Stimulated activated CD8-positive, alpha-beta memory T cell treated with anti-CD3 and anti-CD28 coated beads, Interleukin-7, amount 100 ng/mL, for 4 hours (primary cell): ENCODE data around the gene GUCA2B.

Experiments
- DNase-seq, 2 donors: peaks; one replicate each; pipeline ENCODE4 v3.0.0-alpha.2; 2020; ENCODE audit warnings: low read depth in 2 of 2

The GUCA2B gene

DNA sequence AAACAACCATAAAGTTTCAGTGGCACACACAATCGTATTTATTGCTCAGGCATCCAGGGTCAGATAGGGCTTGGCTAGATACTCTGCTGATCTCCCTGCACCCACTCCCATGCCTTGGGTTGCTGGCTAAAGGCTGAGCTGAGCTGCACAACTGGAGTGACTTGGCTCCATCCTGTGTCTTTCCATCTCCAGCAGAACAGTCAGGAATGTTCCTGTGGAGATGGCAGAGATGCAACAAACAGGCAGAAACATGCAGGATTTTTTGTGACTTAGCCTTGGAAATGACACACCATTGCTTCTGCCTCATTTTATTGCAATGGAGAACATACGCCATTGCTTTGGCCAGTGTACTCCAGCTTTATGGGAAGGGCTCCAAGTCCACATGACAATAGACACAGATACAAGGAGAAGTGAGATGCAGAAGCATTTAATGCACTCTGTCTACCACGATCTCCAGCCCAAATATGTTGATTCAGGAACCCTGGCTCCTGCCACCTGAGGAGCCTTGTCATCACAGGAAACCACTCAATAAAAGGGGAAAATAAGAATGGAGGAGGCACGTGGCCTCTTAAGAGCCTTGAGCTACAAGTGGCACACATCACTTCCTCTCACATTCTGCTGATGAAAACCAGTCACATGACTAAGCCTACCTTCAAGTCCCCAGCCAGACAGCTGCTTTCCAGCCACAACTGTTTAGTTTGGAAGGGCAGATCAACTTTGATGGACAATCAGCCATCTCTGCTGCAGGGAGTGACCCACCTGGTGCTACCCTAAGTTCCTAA, 10.1 kb upstream of the GUCA2B start:
- no peak for DNase-seq

DNA sequence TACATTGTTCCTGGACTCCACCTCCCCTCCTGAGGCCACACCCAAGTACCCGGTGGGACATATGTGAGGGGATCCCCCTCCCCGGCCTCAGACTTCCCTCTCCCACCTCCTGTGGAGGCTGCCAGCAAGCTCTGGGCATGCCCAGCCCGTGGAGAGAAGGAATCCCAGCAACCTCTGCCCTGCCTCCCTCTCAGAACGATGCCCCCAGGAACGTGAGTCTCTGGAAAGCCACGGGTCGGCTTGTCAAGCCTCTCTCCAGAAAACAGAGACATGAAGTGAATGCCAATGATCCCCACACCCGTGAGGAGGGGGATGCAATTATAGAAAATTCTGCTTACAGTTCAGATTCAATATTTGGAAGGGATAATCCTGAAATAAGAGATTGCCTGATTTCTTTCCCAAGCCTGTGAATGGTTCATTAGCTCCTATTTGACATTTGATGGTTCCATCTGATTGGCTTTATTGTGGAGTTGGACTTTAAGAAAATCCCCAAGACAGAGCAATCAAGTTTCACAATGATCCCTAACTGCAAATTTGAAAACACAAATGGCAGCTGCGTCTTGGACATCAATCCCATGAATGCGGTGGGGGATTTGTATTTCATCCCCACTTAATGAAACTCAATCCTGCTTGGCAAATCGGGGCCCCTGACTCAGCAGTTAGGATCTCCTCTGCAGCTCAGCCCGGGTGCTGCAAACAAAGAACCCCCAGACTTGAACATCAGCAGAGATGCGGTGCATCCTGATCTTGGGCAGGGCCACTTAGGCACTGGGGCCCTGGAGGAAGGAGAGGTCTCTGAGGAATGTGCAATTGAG, 9.1 kb upstream of the GUCA2B start:
- no peak for DNase-seq

GRCh38 chr1:42144711-42145388, 8.4 kb upstream of the GUCA2B start:
- no peak for DNase-seq

DNA sequence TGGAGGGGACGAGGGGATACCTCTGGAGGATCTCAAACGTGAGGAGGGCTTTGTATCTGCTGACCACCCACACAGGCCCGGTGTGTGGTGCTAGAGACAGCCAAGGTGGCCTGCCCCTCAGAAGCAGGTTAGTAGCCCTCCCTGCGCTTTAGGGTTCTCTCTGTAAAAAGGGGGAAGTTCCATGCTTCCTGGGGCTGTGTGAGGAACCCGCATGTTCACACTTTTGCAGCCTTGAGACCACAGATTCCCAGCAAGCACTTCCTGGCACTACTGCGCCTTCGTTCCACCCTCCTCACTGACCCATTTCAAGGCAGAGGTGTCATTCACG, 7.9 kb upstream of the GUCA2B start:
- DNase-seq: no peak

- DNase-seq: no peak
Observed at GRCh38 chr1:42145764-42146625, 7.2 kb upstream of the GUCA2B start.

GRCh38 chr1:42146626-42147320, 6.4 kb upstream of the GUCA2B start:
- peak; percentile 34 to 36 for DNase-seq

GRCh38 chr1:42148166-42148565, 5.0 kb upstream of the GUCA2B start:
- DNase-seq: no peak

- DNase-seq: no peak
Observed at GRCh38 chr1:42150651-42151050, 2.6 kb upstream of the GUCA2B start.

DNA sequence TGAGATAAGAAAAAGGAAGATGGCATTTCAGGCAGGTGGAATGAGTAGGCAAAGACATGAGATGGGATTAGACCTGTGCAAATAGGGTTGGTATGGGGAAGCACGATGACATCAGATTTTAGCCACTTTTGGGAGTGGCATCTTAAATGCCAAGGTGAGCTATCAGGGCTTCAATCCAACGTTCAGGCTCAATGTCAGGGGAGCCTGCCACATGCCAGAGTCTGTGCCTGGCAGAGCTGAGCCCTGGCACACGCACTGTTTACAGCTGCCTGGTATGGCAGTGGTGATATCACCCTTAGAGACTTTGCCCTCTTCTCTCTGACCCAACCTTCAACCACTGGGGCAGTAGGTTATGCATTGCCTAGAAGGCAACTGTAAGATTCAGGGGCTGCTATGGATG, 1.1 kb upstream of the GUCA2B start:
- DNase-seq: no peak

DNA sequence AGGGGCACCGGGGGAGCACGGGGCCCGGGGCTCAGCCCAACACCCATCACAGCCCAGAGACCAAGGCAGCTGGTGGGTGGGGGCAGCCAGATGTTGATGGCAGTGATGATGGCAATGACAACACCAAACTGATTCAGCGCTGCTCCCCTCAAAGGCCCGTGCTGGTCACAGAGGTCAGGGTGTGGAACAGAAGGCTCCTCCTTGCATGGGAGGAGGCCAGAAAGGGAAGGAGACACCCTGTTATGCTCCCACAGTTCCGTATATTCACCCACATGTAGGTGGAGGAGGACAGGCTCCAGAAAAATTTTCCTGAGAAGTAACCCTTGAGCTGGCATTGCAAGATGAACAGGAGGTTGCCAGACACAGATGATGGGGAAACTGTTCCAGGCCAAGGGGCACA, 414 bp downstream of the GUCA2B start:
- no peak for DNase-seq

DNA sequence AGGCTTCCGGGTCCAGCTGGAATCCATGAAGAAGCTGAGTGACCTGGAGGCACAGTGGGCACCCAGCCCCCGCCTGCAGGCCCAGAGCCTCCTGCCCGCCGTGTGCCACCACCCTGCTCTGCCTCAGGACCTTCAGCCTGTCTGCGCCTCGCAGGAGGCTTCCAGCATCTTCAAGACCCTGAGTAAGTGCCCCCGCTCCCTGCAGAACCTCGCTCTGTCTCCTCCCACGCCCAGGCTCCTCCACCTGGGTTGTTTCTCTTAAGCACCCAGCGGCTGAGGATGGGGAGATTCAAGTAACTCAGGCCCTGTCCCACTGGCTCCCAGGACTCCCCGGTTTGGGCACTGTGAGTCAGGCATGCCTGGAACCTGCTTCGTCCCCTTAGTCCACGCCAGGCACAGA, 1.5 kb downstream of the GUCA2B start:
- DNase-seq: no peak

DNA sequence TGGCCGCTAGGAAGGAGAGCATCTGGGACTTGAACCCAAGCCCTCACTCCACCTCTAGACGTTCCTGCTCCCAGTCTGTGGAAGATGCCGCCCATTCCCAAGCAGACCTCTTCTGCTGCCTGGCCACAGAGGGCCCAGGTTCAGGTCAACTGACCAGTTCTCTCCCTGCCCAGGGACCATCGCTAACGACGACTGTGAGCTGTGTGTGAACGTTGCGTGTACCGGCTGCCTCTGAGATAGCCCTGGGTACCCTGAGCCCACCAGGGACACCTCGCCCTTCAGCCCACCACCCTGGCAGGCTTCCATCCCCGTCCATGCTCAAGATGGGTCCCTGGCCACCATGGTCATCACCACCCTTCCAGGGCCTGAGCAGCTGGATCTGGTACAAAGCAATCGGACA, 2.2 kb downstream of the GUCA2B start:
- no peak for DNase-seq

- no peak for DNase-seq
Observed at GRCh38 chr1:42157667-42158066, 4.5 kb downstream of the GUCA2B start.

GRCh38 chr1:42158189-42158588, 5.0 kb downstream of the GUCA2B start:
- DNase-seq: no peak

- no peak for DNase-seq
Observed at GRCh38 chr1:42162181-42162580, 9.0 kb downstream of the GUCA2B start.

DNA sequence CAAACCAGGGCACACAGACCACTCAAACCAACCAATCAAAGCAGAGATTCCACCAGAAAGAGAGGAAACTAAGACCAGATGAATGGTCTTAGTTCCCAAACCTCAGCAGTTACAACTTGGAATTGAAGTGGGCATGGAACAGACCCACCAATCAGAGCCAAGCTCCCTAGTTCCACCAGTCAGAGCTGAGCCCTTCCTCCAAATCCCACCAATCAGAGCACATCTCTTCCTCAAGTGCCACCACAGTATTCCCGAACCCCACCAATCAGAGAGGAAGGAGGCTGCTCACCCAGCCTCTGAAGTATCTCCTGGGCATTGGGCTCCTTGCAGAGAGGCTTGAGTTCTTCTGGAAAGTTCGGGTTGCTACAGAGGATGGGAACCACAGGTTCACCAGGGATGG, 9.9 kb downstream of the GUCA2B start:
- no peak for DNase-seq

GRCh38 chr1:42163536-42164503, 10.6 kb downstream of the GUCA2B start:
- DNase-seq: no peak

GRCh38 chr1:42164551-42165420, 11.6 kb downstream of the GUCA2B start, which contains the start of gene GUCA2A:
TSS of gene GUCA2A (minus strand) at chr1:42164745. CDS start at chr1:42164712, 33 bp downstream.
- DNase-seq: no peak
